ENCODE measurements around the gene EEF2K.

GRCh38 chr16:22335668-22336246 is 129.7 kb downstream of the EEF2K start:
- no peak for TF ChIP-seq CTCF (IDR thresholded peaks at IDR 0.05)
- no peak for TF ChIP-seq EZH2 (IDR thresholded peaks at IDR 0.05; ENCODE audit: borderline replicate concordance, insufficient read depth, low read depth, low read length, poor library complexity, severe bottlenecking)
